ENCODE results near the gene KCNA4.

DNA sequence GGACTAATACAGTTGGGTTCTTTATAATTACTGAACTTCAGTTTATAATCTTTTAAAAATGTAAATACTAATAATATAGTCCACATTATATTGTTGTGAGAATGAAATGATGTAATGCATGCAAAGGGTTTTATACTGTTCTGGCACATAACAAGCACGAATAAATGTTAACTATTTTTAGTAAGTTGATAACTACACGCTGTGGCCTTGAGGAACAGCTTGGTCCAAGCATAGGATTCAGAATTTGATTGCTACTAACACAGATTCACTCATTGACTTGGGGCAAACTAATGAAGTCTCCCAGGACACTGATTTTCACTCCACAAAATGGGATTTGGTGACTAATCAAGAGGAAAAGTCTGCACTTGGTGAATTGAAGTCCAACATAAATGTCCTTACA lies 38.3 kb downstream of the KCNA4 start:
- TF ChIP-seq POLR2A (IDR thresholded peaks at IDR 0.05) (no peak), POLR2AphosphoS5 (IDR thresholded peaks at IDR 0.05) (no peak)
- TF ChIP-seq, protein P1, sequence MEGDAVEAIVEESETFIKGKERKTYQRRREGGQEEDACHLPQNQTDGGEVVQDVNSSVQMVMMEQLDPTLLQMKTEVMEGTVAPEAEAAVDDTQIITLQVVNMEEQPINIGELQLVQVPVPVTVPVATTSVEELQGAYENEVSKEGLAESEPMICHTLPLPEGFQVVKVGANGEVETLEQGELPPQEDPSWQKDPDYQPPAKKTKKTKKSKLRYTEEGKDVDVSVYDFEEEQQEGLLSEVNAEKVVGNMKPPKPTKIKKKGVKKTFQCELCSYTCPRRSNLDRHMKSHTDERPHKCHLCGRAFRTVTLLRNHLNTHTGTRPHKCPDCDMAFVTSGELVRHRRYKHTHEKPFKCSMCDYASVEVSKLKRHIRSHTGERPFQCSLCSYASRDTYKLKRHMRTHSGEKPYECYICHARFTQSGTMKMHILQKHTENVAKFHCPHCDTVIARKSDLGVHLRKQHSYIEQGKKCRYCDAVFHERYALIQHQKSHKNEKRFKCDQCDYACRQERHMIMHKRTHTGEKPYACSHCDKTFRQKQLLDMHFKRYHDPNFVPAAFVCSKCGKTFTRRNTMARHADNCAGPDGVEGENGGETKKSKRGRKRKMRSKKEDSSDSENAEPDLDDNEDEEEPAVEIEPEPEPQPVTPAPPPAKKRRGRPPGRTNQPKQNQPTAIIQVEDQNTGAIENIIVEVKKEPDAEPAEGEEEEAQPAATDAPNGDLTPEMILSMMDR (IDR thresholded peaks at IDR 0.05) = no peak
